GM21360 (cell line): Measurements from ENCODE around the gene RAB3D.
"Not testable (repeated sequence)": the region's sequence is repeated elsewhere in the genome, so short reads cannot be mapped to it uniquely, and the experiment has no call there.

ENCODE experiments used
- ATAC-seq: cut with Tn5 transposase; IDR thresholded peaks from one replicate; pipeline ENCODE4 v1.9.1; 2021; ENCODE audit warnings: mild to moderate bottlenecking, moderate library complexity; ENCODE audit not compliant: unreplicated experiment

Gene RAB3D

DNA sequence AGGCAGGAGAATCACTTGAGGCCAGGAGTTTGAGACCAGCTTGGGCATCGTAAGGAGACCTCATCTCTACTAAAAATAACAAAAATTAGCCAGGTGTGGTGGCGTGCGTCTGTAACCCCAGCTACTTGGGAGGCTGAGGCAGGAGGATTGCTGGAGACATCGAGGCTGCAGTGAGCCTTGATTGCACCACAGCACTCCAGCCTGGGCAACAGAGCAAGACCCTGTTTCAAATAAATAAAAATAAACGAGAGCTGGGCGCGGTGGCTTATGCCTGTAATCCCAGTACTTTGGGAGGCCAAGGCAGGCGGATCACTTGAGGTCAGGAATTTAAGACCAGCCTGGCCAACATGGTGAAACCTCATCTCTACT is 626 bp upstream of the RAB3D start:
- ATAC-seq: not testable (repeated sequence)

- ATAC-seq: no peak
Measured at GRCh38 chr19:11338569-11339253, 746 bp downstream of the RAB3D start.

- ATAC-seq: no peak
Measured at GRCh38 chr19:11338121-11338520, 1.3 kb downstream of the RAB3D start.

DNA sequence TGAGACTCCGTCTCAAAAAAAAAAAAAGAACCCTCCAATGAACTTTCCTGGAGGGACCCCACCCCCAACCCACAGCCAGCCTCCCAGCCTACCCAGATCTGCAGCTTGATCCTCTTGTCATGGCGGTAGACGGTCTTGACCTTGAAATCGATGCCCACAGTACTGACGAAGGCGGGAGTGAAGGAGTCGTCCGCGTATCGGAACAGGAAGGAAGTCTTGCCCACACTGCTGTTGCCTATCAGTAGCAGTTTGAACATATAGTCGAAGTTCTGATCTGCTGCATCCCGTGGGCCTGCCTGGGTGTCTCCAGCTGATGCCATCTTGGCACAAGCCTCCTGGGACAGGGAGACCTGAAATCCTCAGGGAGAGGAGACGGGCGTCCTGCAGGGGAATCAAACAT is 2.4 kb downstream of the RAB3D start:
- ATAC-seq: no peak

- ATAC-seq: no peak
Measured at GRCh38 chr19:11335449-11336146, 3.9 kb downstream of the RAB3D start.

- ATAC-seq: not testable (repeated sequence)
Measured at GRCh38 chr19:11333838-11334237, 5.6 kb downstream of the RAB3D start.

DNA sequence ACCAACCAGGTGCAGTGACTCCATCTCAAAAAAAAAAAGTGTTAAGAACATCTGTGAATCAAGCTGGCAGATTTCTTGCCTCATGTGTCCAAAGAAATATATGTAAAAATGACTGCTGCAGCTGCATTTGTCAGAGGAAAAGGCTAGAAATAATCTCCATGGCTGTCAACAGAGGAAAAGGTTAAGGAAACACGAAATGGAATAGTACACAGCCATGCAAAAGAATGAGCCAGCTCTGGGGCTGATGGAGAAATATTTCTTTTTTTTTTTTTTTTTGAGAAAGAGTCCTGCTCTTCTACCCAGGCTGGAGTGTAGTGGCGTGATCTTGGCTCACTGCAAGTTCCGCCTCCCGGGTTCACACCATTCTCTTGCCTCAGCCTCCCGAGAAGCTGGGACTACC is 6.6 kb downstream of the RAB3D start:
- ATAC-seq: no peak

- no peak for ATAC-seq
Measured at GRCh38 chr19:11331502-11331901, 8.0 kb downstream of the RAB3D start.

DNA sequence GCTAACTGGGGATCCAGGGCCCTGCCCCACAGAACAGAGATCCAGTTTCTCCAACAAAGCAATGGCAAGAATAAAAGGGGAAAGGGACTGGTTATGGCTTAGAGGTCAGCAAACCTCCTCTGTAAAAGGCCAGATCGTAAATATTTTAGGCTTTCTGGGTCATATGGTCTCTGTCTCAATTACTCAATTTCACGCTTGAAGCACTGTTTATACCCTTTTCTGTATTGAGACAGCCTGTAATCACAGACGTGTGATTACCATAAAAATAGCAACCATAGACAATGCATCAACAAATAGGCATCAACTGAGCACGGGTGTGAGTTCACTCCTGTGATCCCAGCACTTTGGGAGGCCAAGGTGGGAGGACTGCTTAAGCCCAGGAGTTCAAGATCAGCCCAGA is 9.3 kb downstream of the RAB3D start:
- ATAC-seq: no peak

- ATAC-seq: no peak
Measured at GRCh38 chr19:11325544-11325943, 13.9 kb downstream of the RAB3D start.

DNA sequence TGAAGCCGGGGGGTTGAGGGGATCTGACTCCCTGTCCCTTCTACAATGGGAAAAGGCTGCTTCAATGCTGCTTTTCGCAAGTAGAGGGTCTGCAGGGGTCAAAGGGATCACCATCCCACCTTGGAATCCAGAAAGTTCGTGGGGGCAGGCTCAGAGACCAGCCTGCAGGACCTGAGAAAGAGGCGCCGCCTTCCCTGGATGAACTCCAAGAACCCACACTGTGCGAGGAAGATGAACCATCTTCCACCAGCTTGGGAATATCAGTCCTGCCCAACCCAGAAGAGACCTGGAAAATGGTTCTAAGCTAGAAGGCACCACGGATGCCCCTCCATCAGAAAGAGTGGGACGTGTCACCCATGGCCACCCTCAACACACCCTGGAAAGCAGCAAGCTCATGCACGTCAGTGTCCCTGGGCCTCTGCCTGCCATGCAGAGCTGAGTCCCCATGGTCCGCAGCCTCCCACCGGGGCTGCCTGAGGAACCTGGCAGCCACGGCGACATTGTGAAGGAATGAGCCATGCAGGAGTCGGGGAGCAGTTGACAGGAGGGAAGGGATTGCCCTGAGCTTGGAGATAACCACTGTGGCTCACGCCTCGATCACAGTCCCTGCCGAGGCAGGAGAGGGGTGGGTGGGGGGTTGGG is 14.6 kb downstream of the RAB3D start:
- ATAC-seq: no peak

DNA sequence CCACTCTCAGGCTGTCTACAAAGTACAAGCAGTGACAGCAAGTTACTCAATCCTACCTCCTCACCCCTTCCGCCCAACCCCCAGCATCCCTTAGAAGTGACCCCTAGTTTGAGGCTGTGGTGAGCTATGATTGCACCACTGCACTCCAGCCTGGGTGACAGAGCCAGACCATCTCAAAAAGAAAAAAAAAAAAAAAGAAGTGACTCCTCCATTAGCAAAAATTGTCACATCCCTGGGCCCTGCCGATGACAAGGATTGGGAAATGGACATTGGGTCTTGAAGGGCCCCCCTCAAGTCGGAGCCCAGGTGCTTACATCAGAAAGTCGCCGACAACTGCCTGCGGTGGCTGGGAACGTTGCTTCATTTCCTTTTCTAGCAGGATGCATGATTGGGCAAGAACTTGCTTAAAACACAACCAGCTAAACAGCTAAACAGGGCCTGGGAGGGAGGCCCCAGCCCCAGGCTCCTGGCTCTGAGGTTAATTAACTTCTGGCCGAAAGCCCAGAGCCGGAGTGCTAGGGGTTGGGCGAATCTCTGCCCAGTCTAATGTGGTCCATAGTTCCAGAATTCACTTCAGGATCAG is 15.3 kb downstream of the RAB3D start:
- ATAC-seq: no peak

DNA sequence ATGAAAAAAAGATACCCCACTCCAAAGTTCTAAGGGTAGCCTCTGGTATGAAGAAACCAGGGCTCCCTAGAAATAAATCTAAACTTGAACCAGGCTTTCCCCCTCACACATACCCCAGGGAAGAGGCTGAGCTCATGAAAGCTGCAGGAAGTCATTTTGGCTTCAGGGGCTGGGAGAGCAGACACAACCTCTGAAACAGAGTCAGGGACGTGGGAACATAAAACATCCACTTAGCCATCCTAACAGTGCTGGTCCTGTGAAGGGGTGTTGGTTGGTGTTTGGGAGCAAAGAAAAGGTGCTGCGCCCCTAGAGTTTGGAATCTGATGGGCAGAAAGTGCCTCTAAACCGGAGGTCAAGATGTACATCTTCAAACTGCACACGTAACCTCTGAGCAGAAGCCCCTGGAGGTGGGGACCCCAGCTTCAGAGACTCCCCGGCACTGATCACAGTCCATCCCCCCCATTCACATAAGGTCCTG is 15.8 kb downstream of the RAB3D start:
- no peak for ATAC-seq

DNA sequence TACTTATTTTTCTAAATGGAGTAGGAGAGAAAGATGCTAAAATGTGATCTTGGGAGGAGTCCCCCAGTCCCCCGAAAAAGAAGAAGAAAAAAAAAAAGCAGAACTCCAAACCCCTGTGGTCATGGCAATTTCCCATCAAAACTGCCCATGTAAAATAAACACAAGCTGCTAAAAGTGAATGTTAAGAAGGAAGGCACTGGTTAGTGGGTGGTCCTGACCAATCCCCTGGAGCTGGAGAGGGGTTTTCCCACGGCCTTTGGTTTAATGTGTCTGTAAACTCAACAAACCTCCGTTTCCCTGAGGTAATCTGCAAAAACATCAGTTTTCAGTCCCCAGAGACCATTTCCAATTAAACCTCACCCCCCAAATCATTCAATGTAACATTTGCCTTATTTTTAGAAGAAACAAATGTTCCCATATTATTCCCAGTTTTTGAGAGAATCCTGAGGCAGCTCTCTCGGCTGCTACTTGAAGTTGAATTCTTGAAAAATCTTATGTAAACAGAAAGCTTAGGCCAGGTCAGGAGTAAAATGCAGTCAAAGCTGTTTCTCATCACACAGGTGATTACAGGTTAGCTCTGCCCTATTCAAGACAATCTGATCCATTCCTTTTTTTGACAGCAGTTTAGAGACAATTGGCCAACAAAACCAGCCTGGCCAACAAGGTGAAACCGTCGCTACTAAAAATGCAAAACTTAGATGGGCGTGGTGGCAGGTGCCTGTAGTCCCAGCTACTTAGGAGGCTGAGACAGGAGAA is 17.0 kb downstream of the RAB3D start:
- ATAC-seq: no peak

- no peak for ATAC-seq
Measured at GRCh38 chr19:11321191-11322126, 18.0 kb downstream of the RAB3D start.

- not testable (repeated sequence) for ATAC-seq
Measured at GRCh38 chr19:11320278-11320995, 19.0 kb downstream of the RAB3D start.

DNA sequence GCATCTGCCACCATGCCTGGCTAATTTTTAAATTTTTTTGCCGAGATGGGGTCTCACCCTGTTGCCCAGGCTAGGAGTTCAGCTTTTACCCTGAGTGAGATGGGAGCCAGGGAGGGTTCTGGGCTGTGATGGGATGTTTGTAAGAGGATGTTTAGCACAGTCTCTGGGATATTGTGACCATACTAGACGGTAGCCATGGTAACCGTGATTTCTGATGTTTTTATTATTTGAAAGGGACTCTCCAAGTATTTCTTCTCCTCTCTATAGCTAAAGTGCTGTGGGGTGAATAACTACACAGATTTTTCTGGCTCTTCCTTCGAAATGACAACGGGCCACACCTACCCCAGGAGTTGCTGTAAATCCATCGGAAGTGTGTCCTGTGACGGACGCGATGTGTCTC is 33.1 kb downstream of the RAB3D start:
- no peak for ATAC-seq

GRCh38 chr19:11304936-11305335 is 34.5 kb downstream of the RAB3D start:
- no peak for ATAC-seq

DNA sequence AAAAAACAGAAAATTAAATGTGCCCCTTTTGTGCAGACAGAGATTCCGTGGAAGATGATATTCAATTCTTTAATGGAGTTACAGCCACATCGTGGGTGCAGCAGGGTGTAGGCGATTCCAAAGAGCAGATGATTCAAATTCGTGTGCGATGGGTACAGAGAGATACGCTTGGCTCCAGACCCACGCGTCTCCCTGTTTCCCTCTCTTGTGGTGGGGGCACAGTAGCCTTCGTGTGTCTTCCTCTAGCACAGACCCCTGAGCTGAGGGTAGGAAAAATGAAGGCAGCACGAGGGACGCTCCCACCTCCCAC is 38.7 kb downstream of the RAB3D start:
- no peak for ATAC-seq
